Activated T-helper 2 cell treated with anti-CD3 and anti-CD28 coated beads, Interferon-gamma antibody, Interleukin-2, Interleukin-4, amounts not matched to agents 10 μg/mL and 5 μg/mL and 100 μg/mL, durations not matched to agents 14 hours and 24 hours and 36 hours (primary cell): ENCODE results near the gene AVPR1B. TPM values are rescaled to one million over a fixed set of nuclear protein-coding genes. Genes with fewer than 3 reads are reported as not detected.

Experiments
- DNase-seq: peaks from one replicate; pipeline ENCODE4 v3.0.0; 2021; ENCODE audit warnings: low spot score
- H3K27ac Mint-ChIP-seq: one replicate; pipeline ENCODE4 v1.8.0; 2021; ENCODE audit warnings: mixed read lengths
- H3K27me3 Mint-ChIP-seq: one replicate; pipeline ENCODE4 v1.8.0; 2021; ENCODE audit warnings: low read depth, mixed read lengths
- H3K36me3 Mint-ChIP-seq: one replicate; pipeline ENCODE4 v1.8.0; 2021; ENCODE audit warnings: low read depth, mixed read lengths
- H3K4me1 Mint-ChIP-seq: one replicate; pipeline ENCODE4 v1.8.0; 2021; ENCODE audit warnings: low read depth, mixed read lengths
- H3K4me3 Mint-ChIP-seq: one replicate; pipeline ENCODE4 v1.8.0; 2021; ENCODE audit warnings: low read depth, mild to moderate bottlenecking, moderate library complexity, mixed read lengths
- H3K9me3 Mint-ChIP-seq: one replicate; pipeline ENCODE4 v1.8.0; 2021; ENCODE audit warnings: mixed read lengths
- intact Hi-C: fragments of 100-400 bp; cut with micrococcal nuclease; formaldehyde crosslinking; loops from one replicate; pipeline ENCODE4 v1.15.1; 2023
- total RNA-seq: library from RNA; stranded (reverse); gene quantifications from 2 replicates; pipeline ENCODE4 v1.2.3, GENCODE V29; 2022

AVPR1B gene
- total RNA-seq, 1 donor from 2014 or later, result not detected

- intact Hi-C loops, result loop anchor here (5.0 kb wide), 1 partner anchor 316 kb away; no protein-coding TSS in a partner anchor
- Mint-ChIP-seq H3K36me3 (no peaks in the 10 kb centered on the region), H3K27ac (no peak overlapping the region), H3K27me3 (peaks cover 8% of the 10 kb centered on the region), H3K4me1 (no peaks in the 10 kb centered on the region), H3K9me3 (no peaks in the 10 kb centered on the region), H3K4me3 (no peak overlapping the region)
- DNase-seq, result no peak
These were observed 8.6 kb downstream of the AVPR1B start for GRCh38 chr1:206108635-206109034.

DNA sequence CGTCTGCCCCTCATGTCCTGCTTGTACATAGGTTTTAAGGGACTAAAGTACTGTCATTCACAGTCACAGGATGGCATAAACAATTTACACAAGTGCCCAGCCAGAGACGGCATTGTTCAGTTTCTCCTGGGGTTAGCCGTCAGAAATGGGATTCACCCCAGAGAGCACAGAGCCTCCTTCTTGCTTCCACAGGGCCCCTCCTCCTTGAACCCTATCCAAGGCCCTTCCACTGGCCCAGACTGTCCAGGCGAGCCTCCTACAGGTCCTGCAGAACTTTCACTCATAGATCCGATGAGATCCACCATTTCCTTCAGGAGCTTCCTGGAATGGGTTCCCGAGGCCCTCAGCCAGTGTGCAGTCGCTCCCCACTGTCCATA is 10.0 kb downstream of the AVPR1B start:
- no peak overlapping the region for H3K4me3 Mint-ChIP-seq
- peaks cover 12% of the 10 kb centered on the region for H3K27me3 Mint-ChIP-seq
- H3K9me3 Mint-ChIP-seq, result no peaks in the 10 kb centered on the region
- H3K4me1 Mint-ChIP-seq, result no peaks in the 10 kb centered on the region
- no peak for DNase-seq
- no peak overlapping the region for H3K27ac Mint-ChIP-seq
- no peaks in the 10 kb centered on the region for H3K36me3 Mint-ChIP-seq
- intact Hi-C loops, result loop anchor here (5.0 kb wide), 1 partner anchor 315 kb away; no protein-coding TSS in a partner anchor

DNA sequence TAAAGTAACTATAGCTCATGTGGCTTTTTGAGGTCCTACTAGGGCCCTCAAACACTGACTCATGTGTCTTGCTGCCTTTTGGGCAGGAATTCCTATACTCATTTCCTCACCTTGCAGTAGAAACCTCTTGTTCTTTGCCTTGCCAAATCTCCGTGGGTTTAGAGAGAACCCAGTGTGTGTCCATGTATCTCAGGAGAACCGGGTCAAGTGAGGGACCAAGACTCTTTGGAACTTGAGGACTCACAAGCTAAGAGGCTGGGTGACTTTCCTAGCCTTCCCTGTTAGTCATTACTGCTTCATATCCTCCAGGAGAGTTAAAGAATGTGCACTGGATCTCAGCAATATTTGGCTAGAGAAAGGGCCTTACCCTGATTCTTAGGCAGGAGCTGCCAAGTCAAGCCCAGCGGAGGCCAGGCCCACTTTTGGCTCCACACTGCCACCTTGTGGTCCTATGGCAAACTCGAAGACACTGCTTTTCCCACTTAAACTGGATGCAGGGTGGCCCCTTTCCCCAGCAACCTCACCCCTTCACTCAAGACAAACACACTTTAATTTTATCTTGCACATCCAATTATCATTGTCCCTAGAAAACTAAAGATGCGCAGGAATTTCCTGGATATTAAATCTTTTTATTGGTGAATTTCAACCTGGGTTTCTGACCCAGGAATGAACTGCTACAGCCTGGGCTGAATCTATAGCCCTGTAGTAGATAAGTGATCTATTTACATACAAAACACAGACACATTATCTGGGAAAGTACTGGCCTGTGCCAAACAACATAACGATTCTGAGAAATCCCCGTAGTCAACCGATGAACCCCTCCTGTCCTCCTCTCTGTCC is 10.6 kb downstream of the AVPR1B start:
- intact Hi-C loops, result loop anchor here (1.0 to 5.0 kb wide), 4 partner anchors 76 to 314 kb away; no protein-coding TSS in a partner anchor
- peak; percentile 64 for DNase-seq
- no peaks in the 10 kb centered on the region for H3K4me1 Mint-ChIP-seq
- no peaks in the 10 kb centered on the region for H3K9me3 Mint-ChIP-seq
- peaks cover 17% of the 10 kb centered on the region for H3K27me3 Mint-ChIP-seq
- no peaks in the 10 kb centered on the region for H3K36me3 Mint-ChIP-seq
- H3K4me3 Mint-ChIP-seq, result no peak overlapping the region
- H3K27ac Mint-ChIP-seq, result no peak overlapping the region

DNA sequence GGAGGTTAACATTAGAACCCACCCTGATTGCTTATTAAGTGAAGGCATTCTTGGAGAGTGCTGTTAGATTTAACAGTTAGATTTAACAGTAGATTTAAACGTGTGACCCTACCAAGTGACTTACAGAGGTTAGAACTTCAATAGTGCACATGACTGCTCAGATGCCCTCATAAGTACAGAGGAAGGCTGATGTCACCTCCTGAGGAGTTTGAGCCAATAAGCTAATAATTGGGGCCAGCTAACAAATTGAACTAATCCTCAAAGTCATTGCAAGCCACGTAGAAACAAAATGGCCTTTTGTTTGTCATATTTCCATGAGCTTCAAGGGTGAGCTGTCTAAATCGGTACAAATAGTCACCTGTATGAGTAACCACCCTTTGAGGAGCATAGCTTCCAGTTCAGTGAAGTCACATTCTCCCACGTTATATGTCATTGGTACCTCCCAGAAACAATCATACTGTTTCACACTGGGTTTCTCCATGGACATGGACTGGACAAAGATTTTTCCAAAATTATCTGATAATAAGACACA is 11.7 kb downstream of the AVPR1B start:
- no peak for DNase-seq
- Mint-ChIP-seq H3K36me3 (no peaks in the 10 kb centered on the region), H3K27ac (no peak overlapping the region), H3K27me3 (peaks cover 24% of the 10 kb centered on the region), H3K4me1 (no peaks in the 10 kb centered on the region), H3K9me3 (no peaks in the 10 kb centered on the region), H3K4me3 (no peak overlapping the region)
- intact Hi-C loops, result loop anchor here (5.0 kb wide), 1 partner anchor 313 kb away; no protein-coding TSS in a partner anchor

DNA sequence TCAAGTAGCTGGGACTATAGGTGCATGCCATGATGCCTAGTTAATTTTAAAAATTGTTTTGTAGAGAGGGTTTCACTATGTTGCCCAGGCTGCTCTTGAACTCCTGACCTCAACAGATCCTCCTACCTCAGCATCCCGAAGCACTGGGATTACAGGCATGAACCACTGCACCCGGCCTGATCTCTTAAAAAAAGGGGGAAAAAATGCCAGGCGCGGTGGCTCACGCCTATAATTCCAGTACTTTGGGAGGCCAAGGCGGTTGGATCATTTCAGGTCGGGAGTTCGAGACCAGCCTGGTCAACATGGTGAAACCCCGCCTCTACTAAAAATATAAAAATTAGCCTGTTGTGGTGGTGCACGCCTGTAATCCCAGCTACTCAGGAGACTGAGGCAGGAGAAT is 13.2 kb downstream of the AVPR1B start:
- intact Hi-C loops, result no loop called here
- H3K36me3 Mint-ChIP-seq, result no peaks in the 10 kb centered on the region
- no peak overlapping the region for H3K27ac Mint-ChIP-seq
- DNase-seq, result no peak
- H3K27me3 Mint-ChIP-seq, result peaks cover 35% of the 10 kb centered on the region
- no peak overlapping the region for H3K4me3 Mint-ChIP-seq
- no peaks in the 10 kb centered on the region for H3K9me3 Mint-ChIP-seq
- no peaks in the 10 kb centered on the region for H3K4me1 Mint-ChIP-seq

DNA sequence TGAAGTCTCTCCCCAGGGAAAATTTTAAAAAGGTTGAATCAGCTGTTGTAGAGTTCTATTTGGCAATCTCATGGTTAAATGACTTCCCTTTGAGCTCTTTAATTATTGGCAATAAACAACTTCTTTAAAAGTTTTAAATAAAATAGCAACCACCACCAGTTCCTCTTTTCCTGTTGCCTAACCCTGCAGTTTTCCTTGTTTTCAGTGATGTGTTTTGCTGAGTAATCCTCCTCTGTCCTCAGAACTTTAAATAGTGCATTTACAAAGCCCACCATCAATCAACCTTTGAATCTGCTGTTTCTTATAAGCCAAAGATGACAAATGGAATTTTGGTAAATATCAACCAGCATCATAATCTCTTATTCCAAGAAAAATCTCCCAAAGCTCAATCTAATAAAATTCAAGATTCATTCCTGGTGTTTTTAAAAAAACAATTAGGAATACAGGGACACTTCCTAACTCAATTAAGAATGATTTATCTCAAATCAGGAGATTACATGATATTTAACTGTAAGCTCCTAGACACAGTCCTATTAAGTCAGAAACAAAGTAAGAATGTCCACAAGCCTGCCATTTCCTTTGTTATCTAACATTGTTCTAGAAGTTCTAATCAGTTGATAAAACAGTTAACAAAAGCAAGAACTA is 14.8 kb downstream of the AVPR1B start:
- no peak overlapping the region for H3K27ac Mint-ChIP-seq
- peaks cover 43% of the 10 kb centered on the region for H3K27me3 Mint-ChIP-seq
- no peaks in the 10 kb centered on the region for H3K9me3 Mint-ChIP-seq
- H3K36me3 Mint-ChIP-seq, result no peaks in the 10 kb centered on the region
- DNase-seq, result no peak
- H3K4me3 Mint-ChIP-seq, result no peak overlapping the region
- H3K4me1 Mint-ChIP-seq, result no peaks in the 10 kb centered on the region
- intact Hi-C loops, result no loop called here

GRCh38 chr1:206101351-206102045 is 15.7 kb downstream of the AVPR1B start:
- H3K9me3 Mint-ChIP-seq, result no peaks in the 10 kb centered on the region
- no peak overlapping the region for H3K4me3 Mint-ChIP-seq
- no peak for DNase-seq
- H3K4me1 Mint-ChIP-seq, result no peaks in the 10 kb centered on the region
- H3K36me3 Mint-ChIP-seq, result no peaks in the 10 kb centered on the region
- H3K27ac Mint-ChIP-seq, result no peak overlapping the region
- intact Hi-C loops, result no loop called here
- peaks cover 43% of the 10 kb centered on the region for H3K27me3 Mint-ChIP-seq

- Mint-ChIP-seq H3K4me1 (no peaks in the 10 kb centered on the region), H3K4me3 (no peak overlapping the region), H3K27me3 (peaks cover 45% of the 10 kb centered on the region), H3K27ac (no peak overlapping the region), H3K9me3 (no peaks in the 10 kb centered on the region), H3K36me3 (no peaks in the 10 kb centered on the region)
- no peak for DNase-seq
- intact Hi-C loops, result no loop called here
These were observed 16.9 kb downstream of the AVPR1B start for GRCh38 chr1:206100226-206100815.

- H3K9me3 Mint-ChIP-seq, result no peaks in the 10 kb centered on the region
- DNase-seq, result no peak
- no peak overlapping the region for H3K27ac Mint-ChIP-seq
- H3K4me1 Mint-ChIP-seq, result no peaks in the 10 kb centered on the region
- no peaks in the 10 kb centered on the region for H3K36me3 Mint-ChIP-seq
- intact Hi-C loops, result no loop called here
- no peak overlapping the region for H3K4me3 Mint-ChIP-seq
- peaks cover 51% of the 10 kb centered on the region for H3K27me3 Mint-ChIP-seq
These were observed 18.8 kb downstream of the AVPR1B start for GRCh38 chr1:206098242-206098919.

- Mint-ChIP-seq H3K4me1 (no peaks in the 10 kb centered on the region), H3K4me3 (no peak overlapping the region), H3K9me3 (no peaks in the 10 kb centered on the region), H3K27ac (no peak overlapping the region), H3K36me3 (no peaks in the 10 kb centered on the region), H3K27me3 (peaks cover 51% of the 10 kb centered on the region)
- intact Hi-C loops, result no loop called here
- DNase-seq, result no peak
These were observed 19.8 kb downstream of the AVPR1B start for GRCh38 chr1:206097381-206097780.

DNA sequence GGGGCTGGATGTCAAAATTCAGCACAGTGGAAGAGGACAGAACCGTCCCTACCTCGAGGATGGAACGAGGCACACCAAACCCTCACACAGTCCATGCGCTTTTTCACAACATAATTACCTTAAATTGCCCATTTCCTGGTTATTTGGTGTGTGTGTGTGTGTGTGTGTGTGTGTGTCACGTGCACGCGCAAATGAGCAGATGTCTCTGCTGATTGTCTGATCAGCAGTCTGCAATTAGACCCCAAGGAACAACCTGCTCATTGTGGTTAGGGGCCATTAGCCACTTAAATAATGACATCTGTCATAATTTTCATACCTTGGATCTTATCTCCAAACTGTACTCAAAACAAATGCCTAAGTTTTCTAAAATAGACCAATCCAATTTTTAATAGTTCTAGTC is 23.2 kb downstream of the AVPR1B start:
- Mint-ChIP-seq H3K4me1 (no peaks in the 10 kb centered on the region), H3K4me3 (no peak overlapping the region), H3K27me3 (peaks cover 46% of the 10 kb centered on the region), H3K27ac (no peak overlapping the region), H3K9me3 (no peaks in the 10 kb centered on the region), H3K36me3 (no peaks in the 10 kb centered on the region)
- intact Hi-C loops, result no loop called here
- no peak for DNase-seq

GRCh38 chr1:206089341-206089740 is 27.8 kb downstream of the AVPR1B start:
- intact Hi-C loops, result no loop called here
- H3K4me1 Mint-ChIP-seq, result no peaks in the 10 kb centered on the region
- peaks cover 53% of the 10 kb centered on the region for H3K27me3 Mint-ChIP-seq
- no peaks in the 10 kb centered on the region for H3K36me3 Mint-ChIP-seq
- no peak overlapping the region for H3K27ac Mint-ChIP-seq
- H3K9me3 Mint-ChIP-seq, result no peaks in the 10 kb centered on the region
- DNase-seq, result no peak
- H3K4me3 Mint-ChIP-seq, result no peak overlapping the region
